Tibial artery (tissue), 4 donors: ENCODE results near the gene VDAC2.

Experiments used
- DNase-seq, 2 donors: peaks; one replicate each; pipeline ENCODE4 v3.0.0-alpha.2; 2019
- H3K27ac ChIP-seq, 2 donors: fragments of 200-600 bp; sonication (generic) in 1 of 2; 1 replicate in 1 of 2; 2 replicates in 1 of 2; pipeline ENCODE4 v1.5.1; 2018 to 2019; ENCODE audit warnings: mild to moderate bottlenecking in 1 of 2
- H3K27me3 ChIP-seq, 2 donors: fragments of 200-600 bp; sonication (generic) in 1 of 2; one replicate each; pipeline versions ENCODE4 v1.5.1 to v1.6.0; 2016 to 2019
- H3K36me3 ChIP-seq, 3 donors: fragments of 200-600 bp; sonication (generic) in 2 of 3; one replicate each; pipeline ENCODE4 v1.5.1; 2016 to 2019; ENCODE audit warnings: mild to moderate bottlenecking in 2 of 3
- H3K4me1 ChIP-seq, 4 donors: fragments of 200-600 bp; sonication (generic) in 2 of 4; 1 replicate in 3 of 4; 2 replicates in 1 of 4; pipeline ENCODE4 v1.5.1; 2016 to 2019
- H3K4me3 ChIP-seq, 2 donors: fragments of 200-600 bp; sonication (generic) in 1 of 2; 1 replicate in 1 of 2; 2 replicates in 1 of 2; pipeline ENCODE4 v1.5.1; 2018 to 2019; ENCODE audit warnings: mild to moderate bottlenecking in 2 of 2
- H3K9me3 ChIP-seq, 3 donors: fragments of 200-600 bp; sonication (generic) in 1 of 3; one replicate each; pipeline ENCODE4 v1.5.1; 2016 to 2019
- intact Hi-C: fragments of 100-400 bp; cut with DNase I; formaldehyde crosslinking; loops from one replicate; pipeline ENCODE4 v1.15.0; 2023; ENCODE audit warnings: low total_unique reads
- TF ChIP-seq, protein P1 (sequence below), 2 experiments: fragments of 200-600 bp in 1 of 2; fragments of 450-650 bp in 1 of 2; IDR thresholded peaks; one replicate each; pipeline ENCODE4 v1.5.1; 2017 to 2019; ENCODE audit warnings: antibody characterized with exemption in 2 of 2, mild to moderate bottlenecking in 1 of 2, moderate library complexity in 1 of 2

VDAC2 gene, protein sequence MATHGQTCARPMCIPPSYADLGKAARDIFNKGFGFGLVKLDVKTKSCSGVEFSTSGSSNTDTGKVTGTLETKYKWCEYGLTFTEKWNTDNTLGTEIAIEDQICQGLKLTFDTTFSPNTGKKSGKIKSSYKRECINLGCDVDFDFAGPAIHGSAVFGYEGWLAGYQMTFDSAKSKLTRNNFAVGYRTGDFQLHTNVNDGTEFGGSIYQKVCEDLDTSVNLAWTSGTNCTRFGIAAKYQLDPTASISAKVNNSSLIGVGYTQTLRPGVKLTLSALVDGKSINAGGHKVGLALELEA

DNA sequence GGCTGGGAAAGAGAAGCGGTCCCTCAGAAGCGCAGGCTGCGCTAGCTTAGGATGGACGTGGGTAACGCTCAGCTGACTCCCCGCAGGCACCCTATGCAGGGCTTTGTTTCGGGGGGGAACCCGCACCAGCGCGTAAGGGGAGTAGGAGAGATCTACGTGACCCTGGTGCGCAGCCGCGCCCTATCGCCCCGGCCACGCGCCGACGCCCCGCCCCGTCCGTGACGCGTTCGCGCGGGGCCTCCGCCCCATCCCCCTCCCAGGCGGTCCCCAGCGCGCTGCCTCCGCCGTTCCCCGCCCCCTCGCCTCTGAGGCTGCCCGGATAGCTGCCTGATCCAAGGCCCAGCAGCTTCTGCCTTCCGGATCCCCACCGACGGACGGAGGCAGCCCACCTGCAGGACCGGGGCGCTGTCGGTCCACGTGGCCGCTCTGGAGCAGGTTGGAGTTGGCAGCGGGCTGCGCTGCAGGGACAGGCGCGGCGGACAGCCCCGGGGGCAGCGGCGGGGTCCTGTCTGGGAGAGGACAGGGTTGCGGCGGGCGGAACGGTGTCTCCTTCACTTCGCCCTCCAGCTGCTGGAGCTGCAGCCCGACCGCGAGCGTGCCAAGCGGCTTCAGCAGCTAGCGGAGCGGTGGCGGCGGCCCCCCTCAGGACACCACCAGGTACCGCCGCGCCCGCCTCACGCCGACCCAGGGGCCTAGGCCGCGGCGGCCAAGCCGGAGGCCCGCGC lies at the start of gene VDAC2:
TSS of gene VDAC2 (plus strand) at position 515 of the 725 bp plus-strand sequence. CDS start 363 bp downstream, outside the sequence.
- Histone ChIP-seq H3K9me3 (no peaks in the 10 kb centered on the region), H3K27me3 (no peaks in the 10 kb centered on the region), H3K4me1 (peaks cover 0 to 42% (median 23%) of the 10 kb centered on the region in 4 donors), H3K36me3 (peaks cover 17 to 29% (median 26%) of the 10 kb centered on the region in 3 donors), H3K4me3 (peak within 1 kb of the TSS; percentile 62 to 97), H3K27ac (peak within 1 kb of the TSS; percentile 99)
- TF ChIP-seq, protein P1, sequence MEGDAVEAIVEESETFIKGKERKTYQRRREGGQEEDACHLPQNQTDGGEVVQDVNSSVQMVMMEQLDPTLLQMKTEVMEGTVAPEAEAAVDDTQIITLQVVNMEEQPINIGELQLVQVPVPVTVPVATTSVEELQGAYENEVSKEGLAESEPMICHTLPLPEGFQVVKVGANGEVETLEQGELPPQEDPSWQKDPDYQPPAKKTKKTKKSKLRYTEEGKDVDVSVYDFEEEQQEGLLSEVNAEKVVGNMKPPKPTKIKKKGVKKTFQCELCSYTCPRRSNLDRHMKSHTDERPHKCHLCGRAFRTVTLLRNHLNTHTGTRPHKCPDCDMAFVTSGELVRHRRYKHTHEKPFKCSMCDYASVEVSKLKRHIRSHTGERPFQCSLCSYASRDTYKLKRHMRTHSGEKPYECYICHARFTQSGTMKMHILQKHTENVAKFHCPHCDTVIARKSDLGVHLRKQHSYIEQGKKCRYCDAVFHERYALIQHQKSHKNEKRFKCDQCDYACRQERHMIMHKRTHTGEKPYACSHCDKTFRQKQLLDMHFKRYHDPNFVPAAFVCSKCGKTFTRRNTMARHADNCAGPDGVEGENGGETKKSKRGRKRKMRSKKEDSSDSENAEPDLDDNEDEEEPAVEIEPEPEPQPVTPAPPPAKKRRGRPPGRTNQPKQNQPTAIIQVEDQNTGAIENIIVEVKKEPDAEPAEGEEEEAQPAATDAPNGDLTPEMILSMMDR (IDR thresholded peaks at IDR 0.05) = no peak
- intact Hi-C loops = no loop called here
- peak; percentile 86 to 94 for DNase-seq

DNA sequence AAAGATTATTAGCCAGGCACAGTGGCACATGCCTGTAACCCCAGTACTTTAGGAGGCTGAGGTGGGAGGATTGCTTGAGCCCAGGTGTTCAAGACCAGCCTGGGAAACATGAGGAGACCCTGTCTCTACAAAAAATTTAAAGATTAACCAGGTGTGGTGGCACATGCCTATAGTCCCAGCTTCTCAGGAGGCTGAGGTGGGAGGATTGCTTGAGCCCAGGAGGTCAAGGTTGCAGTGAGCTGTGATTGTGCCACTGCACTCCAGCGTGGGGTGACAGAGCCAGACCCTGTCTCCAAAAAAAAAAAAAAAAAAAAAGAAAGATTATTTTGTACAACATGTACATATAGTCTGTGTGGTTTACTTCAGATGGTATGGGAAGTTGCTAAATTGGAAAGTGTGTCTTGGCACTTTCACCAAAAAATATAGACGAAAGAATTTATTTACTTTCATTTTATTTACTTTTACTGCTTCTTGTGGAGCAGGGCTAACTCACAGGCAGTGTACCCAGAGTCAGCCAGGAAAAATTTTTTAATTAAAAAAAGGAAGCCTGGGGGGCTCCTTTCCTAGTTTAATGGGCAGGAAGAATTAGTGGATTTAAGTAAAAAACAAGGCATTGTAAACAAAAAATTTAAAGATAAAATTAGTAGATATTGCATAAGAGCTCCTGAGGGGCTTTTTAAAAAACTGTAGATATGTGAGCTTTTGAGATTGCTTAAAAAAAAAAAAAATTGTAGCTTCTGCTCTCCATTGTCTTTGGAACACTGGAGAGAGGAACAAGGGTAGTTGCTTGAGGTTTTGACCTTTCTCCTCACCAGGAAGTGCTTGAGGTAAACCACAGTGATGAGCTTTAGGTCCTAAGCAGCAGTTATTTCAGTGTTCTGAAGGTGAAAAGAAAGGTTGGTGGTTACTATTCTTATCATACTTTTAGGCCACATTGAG lies 44.6 kb upstream of the VDAC2 start:
- Histone ChIP-seq H3K4me3 (no peak overlapping the region), H3K9me3 (no peaks in the 10 kb centered on the region), H3K36me3 (peaks cover 0 to 27% (median 19%) of the 10 kb centered on the region in 3 donors), H3K27ac (no peak overlapping the region), H3K4me1 (peaks cover 0 to 15% (median 3%) of the 10 kb centered on the region in 4 donors), H3K27me3 (no peaks in the 10 kb centered on the region)
- TF ChIP-seq, protein P1 (IDR thresholded peaks at IDR 0.05) = no peak
- intact Hi-C loops = no loop called here
- DNase-seq = no peak

DNA sequence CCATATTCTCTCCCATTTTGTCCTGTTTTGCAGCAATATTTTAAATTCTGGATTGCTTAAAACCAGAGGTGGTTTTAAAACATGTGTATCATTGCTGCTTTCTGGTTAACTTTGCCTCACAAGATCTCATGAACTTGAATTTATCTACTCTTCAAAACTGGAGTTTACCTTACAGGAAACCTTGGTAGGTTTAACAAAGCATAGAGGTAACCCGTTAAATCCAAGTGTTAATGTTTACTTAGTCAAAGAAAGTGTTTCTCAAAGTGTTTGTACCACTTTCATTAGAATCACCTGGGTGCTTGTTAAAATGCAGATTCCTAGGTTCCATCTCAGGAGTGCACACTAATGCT lies 44.0 kb upstream of the VDAC2 start:
- no peak overlapping the region for H3K27ac ChIP-seq

DNA sequence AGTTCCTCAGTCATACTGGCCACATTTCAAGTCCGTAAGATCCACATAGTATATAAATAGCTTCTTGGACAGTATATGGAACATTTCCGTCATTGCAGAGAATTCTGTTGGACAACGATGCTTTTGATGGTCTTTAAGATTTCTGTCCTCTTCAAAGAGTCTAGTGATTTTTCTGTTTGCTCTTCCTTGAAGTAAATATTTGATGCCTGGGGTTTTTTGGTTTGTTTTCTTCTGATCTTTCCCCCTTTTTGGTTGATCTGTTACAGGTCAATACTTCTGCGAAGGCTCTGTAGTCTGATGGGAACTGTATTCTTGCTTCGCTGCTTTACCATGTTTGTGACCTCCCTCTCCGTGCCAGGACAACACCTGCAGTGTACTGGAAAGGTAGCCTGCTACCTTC lies 42.3 kb upstream of the VDAC2 start:
- Histone ChIP-seq H3K36me3 (peaks cover 0 to 31% (median 19%) of the 10 kb centered on the region in 3 donors), H3K4me1 (peaks cover 0 to 15% (median 3%) of the 10 kb centered on the region in 4 donors), H3K27me3 (no peaks in the 10 kb centered on the region), H3K4me3 (no peak overlapping the region), H3K27ac (no peak overlapping the region), H3K9me3 (no peaks in the 10 kb centered on the region)
- intact Hi-C loops = no loop called here
- DNase-seq = no peak
- TF ChIP-seq, protein P1 (IDR thresholded peaks at IDR 0.05) = no peak

More for the DNA sequence above, 44.0 kb upstream of the VDAC2 start:
- H3K4me1 ChIP-seq = peaks cover 0 to 15% (median 3%) of the 10 kb centered on the region in 4 donors
- DNase-seq = no peak
- intact Hi-C loops = no loop called here
- no peaks in the 10 kb centered on the region for H3K9me3 ChIP-seq
- H3K36me3 ChIP-seq = peaks cover 0 to 27% (median 19%) of the 10 kb centered on the region in 3 donors
- no peak overlapping the region for H3K4me3 ChIP-seq
- H3K27me3 ChIP-seq = no peaks in the 10 kb centered on the region
- TF ChIP-seq, protein P1 (IDR thresholded peaks at IDR 0.05) = no peak

DNA sequence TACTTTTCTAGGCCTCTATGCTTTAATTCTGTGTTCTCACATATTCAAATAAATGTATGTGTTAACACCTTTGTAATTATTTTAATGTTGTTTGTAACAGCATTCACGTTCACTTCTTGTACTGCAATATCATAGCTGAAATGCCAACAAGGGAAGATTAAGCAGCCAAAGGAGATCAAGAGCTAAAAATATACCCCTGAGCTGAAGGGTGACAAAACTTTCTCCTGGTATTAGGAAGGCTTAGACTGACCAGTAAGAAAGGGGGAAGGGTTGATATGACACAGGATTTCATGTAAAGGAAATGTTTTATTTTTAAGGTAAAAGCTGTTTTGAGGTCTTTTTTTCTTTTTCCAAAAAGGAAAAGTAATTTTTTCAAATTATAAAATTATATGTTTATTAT lies 40.4 kb upstream of the VDAC2 start:
- no peaks in the 10 kb centered on the region for H3K9me3 ChIP-seq
- DNase-seq = no peak
- intact Hi-C loops = no loop called here
- no peak overlapping the region for H3K27ac ChIP-seq
- TF ChIP-seq, protein P1 (IDR thresholded peaks at IDR 0.05) = no peak
- no peak overlapping the region for H3K4me3 ChIP-seq
- H3K36me3 ChIP-seq = peaks cover 0 to 22% (median 14%) of the 10 kb centered on the region in 3 donors
- H3K27me3 ChIP-seq = no peaks in the 10 kb centered on the region
- H3K4me1 ChIP-seq = peaks cover 0 to 15% (median 3%) of the 10 kb centered on the region in 4 donors
